H7 (cell line): ENCODE results near the gene PRDM5. TPM values are rescaled to one million over a fixed set of nuclear protein-coding genes. Genes with fewer than 3 reads are reported as not detected.
A peak's percentile ranks its signal among the peaks of the same experiment; 100 is the strongest.

Source experiments
- DNase-seq: peaks from one replicate; pipeline ENCODE4 v3.0.0; 2012
- H3K27me3 ChIP-seq: 2 replicates; pipeline ENCODE4 v1.6.0; 2011; ENCODE audit warnings: mild to moderate bottlenecking, low read length; ENCODE audit not compliant: control insufficient read depth, insufficient read depth
- H3K36me3 ChIP-seq: replicated peaks from 2 replicates; pipeline ENCODE4 v1.5.1; 2011; ENCODE audit warnings: low read length; ENCODE audit not compliant: control insufficient read depth, insufficient read depth
- H3K4me3 ChIP-seq: 2 replicates; pipeline ENCODE4 v1.5.1; 2011; ENCODE audit warnings: low read depth, mild to moderate bottlenecking, control low read depth, low read length, moderate library complexity; ENCODE audit not compliant: insufficient read depth
- total RNA-seq: library from RNA; depleted of rRNA; stranded (reverse); fragments of >200 nt; shearing (Covaris generic); gene quantifications from 2 replicates; pipeline ENCODE4 v1.2.3, GENCODE V29; 2014

PRDM5 gene
- total RNA-seq, 1 experiment from 2014 or later: 17.3 TPM

DNA sequence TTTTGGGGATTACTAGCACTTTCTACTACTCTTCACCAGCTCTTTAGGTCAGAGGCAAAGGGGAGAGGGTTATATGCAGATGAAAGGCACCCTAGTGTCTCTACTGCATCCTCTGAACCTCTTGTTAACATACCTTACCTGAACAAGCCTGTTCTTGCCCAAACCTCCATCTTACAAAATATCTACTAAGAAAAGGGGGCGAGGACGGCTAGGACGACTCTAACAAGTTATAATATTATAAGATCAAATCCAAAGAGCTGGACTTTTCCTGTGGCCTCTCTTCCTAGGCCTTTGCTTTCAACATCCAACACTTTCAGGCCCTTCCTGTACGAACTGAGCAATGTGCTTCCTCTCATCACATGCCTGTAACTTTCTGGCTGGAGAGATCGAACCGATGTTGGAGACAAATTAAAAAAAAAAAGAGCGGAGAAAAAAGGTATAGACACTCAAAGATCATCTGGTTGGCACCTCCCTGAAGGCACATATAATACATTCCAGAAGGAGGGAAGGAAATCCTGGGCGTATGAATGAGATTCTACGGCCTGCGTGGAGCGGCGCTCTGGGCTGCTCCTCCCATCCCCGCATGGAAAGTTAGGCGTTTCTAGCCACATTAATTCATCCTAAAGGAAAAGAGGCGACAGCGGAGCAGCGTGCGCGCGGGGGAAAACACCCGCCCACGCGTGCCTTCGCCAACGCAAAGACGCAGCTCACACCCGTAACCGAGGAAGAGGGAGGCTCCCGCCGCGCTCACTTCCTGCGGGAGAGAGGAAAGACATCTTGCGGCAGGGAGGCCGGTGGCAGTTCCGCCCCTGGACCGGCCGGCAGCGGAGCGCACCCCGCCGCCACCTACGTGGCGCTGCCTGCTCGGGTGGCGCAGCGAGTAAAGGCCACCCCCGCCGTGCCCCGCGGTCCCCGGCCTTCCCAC is 808 bp downstream of the PRDM5 start:
- H3K4me3 ChIP-seq: peak overlapping the region; percentile 76
- no peaks in the 10 kb centered on the region for H3K27me3 ChIP-seq
- no peaks in the 10 kb centered on the region for H3K36me3 ChIP-seq
- peak; percentile 69 for DNase-seq

GRCh38 chr4:120920666-120921065 is 1.9 kb downstream of the PRDM5 start:
- no peaks in the 10 kb centered on the region for H3K27me3 ChIP-seq
- no peak for DNase-seq
- H3K36me3 ChIP-seq: no peaks in the 10 kb centered on the region
- H3K4me3 ChIP-seq: no peak overlapping the region

DNA sequence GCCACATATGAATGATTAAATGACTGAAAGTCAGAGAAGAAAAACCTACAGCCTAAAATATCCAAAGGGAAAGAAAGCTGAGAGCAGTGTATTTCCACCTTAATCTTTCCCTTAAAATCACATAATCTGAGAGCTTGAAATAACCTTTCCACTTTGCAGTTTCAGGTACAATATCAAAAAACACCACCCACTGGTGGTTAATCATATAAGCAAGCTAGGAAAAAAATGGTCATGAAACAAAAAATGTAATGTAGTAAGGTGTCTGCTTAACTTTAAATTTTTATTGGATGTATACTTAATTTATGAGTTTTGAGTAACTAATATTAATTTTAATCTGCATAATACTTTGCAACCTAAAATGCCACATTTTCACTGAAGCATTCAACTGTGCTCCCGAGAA is 3.2 kb downstream of the PRDM5 start:
- Histone ChIP-seq H3K27me3 (no peaks in the 10 kb centered on the region), H3K36me3 (no peaks in the 10 kb centered on the region), H3K4me3 (no peak overlapping the region)
- DNase-seq: no peak

- H3K4me3 ChIP-seq: no peak overlapping the region
- H3K27me3 ChIP-seq: no peaks in the 10 kb centered on the region
- no peak for DNase-seq
- no peaks in the 10 kb centered on the region for H3K36me3 ChIP-seq
Observed at GRCh38 chr4:120918788-120919187, 3.7 kb downstream of the PRDM5 start.

DNA sequence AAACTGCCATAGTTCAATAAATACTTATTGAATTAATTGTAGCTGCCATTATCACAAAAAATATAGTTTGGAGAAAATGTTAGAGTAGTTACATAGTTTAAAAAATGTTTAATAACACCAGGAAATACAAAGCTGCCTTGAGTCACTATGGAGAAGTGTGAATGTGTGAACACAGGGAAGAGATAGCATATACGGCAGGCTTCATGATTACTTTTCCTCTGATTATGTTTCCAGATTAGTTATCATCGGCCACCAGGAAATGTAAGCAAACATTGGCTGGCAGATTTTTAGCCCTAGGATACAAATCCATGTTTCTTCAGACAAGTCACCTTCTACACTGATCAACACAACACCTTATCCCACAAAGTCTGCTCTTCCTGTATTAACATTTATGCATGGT is 4.4 kb downstream of the PRDM5 start:
- Histone ChIP-seq H3K27me3 (no peaks in the 10 kb centered on the region), H3K36me3 (no peaks in the 10 kb centered on the region; the same call in 1 of the 2 replicates), H3K4me3 (no peak overlapping the region)
- DNase-seq: no peak

GRCh38 chr4:120916937-120917336 is 5.6 kb downstream of the PRDM5 start:
- no peak for DNase-seq
- H3K4me3 ChIP-seq: no peak overlapping the region
- no peaks in the 10 kb centered on the region; the same call in 1 of the 2 replicates for H3K36me3 ChIP-seq
- H3K27me3 ChIP-seq: no peaks in the 10 kb centered on the region

GRCh38 chr4:120915336-120915735 is 7.2 kb downstream of the PRDM5 start:
- no peak for DNase-seq
- Histone ChIP-seq H3K4me3 (no peak overlapping the region), H3K27me3 (no peaks in the 10 kb centered on the region), H3K36me3 (no peaks in the 10 kb centered on the region; the same call in 1 of the 2 replicates)

DNA sequence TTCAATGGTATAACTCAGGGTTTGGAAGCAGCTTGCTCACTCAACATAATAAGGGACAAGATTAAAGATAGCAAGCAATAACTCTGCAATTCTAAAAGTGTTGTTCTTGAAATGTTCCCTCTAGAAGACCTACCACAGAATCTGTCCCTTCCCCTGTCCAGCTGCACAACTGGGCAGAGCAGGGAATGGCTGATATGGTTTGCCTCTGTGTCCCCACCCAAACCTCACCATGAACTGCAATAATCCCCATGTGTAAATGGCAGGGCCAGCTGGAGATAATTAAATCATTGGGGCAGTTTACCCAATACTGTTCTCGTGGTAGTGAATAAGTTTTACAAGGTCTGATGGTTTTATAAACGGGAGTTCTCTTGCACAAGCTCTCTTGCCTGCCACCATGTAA is 19.1 kb downstream of the PRDM5 start:
- no peak for DNase-seq
- Histone ChIP-seq H3K36me3 (peaks cover 1% of the 10 kb centered on the region), H3K4me3 (no peak overlapping the region), H3K27me3 (no peaks in the 10 kb centered on the region)

DNA sequence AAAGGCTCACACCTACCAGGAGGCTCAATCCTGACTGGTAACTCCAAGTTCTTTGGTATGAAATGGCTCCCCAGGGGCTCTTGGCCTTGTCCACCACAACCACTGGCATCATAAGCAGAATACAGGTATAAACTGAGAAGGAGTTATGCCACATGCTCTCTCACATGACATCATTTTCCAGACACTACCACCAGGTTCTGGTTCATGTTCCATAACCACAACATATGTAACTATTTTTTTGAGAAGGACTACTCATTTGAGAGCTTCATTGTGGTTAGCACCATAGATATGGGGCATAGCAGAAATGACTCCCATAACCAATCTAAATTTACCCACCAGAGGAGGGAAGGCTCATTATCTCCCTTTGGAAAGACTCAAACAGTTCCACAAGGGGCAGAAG is 19.6 kb downstream of the PRDM5 start:
- no peak for DNase-seq

GRCh38 chr4:120901731-120902130 is 20.8 kb downstream of the PRDM5 start:
- H3K36me3 ChIP-seq: peaks cover 1% of the 10 kb centered on the region
- DNase-seq: no peak
- H3K27me3 ChIP-seq: no peaks in the 10 kb centered on the region
- H3K4me3 ChIP-seq: no peak overlapping the region

More for the DNA sequence above, 19.6 kb downstream of the PRDM5 start:
- no peak overlapping the region for H3K4me3 ChIP-seq
- H3K27me3 ChIP-seq: no peaks in the 10 kb centered on the region
- H3K36me3 ChIP-seq: peaks cover 1% of the 10 kb centered on the region

DNA sequence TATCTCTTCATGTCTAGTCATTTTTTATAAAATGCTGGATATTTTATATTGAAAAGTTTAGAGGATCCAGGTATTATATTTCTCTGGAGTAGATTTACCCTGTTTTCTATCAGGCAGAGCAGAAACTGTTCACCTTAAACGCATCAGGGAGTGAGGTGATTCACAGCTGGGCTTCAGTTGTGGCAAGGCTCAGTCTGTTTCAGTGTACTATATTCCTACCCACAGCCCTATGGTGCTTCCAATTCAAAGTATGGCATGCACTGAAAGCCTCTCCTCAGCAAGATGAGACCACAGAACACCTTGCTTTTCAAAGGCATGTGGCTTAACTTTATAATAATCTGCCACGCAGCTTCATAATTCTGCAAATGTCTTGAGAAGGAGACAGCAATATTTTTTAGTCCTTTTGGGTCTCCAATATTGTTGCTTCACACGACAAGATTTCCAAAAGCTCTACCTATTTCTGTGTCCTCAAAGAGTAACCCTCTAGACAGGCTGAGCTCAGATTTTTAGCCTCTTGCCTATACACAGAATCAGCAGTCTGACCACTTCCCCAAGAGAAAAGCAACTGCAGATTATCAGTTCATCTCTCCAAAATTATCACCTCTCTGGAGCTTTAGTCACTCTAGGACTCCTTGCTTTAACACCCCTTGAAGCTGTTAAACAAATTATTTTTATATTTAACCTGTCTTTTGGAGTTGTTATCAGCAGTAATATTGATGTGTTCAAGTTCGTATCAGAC is 24.4 kb downstream of the PRDM5 start:
- H3K4me3 ChIP-seq: no peak overlapping the region
- H3K36me3 ChIP-seq: peaks cover 1% of the 10 kb centered on the region
- no peak for DNase-seq
- H3K27me3 ChIP-seq: no peaks in the 10 kb centered on the region

DNA sequence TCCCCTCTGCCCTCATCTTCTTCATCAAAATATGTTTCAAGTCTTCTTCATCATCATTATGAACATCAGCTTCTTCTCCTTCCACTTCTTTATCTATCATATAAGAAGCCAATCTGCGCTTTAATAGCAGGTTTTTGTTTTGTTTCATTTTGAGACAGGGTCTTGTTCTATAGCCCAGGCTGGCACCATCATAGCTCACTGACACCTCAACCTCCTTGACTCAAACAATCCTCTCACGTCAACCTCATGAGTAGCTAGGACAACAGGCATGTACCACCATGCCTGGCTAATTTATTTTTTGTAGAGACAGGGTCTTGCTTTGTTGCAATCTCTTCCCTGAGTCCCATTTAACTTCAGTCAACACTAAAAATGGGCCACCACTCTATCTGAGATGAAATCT is 27.0 kb downstream of the PRDM5 start:
- Histone ChIP-seq H3K4me3 (no peak overlapping the region), H3K27me3 (no peaks in the 10 kb centered on the region), H3K36me3 (no peaks in the 10 kb centered on the region; the same call in 1 of the 2 replicates)
- DNase-seq: no peak

DNA sequence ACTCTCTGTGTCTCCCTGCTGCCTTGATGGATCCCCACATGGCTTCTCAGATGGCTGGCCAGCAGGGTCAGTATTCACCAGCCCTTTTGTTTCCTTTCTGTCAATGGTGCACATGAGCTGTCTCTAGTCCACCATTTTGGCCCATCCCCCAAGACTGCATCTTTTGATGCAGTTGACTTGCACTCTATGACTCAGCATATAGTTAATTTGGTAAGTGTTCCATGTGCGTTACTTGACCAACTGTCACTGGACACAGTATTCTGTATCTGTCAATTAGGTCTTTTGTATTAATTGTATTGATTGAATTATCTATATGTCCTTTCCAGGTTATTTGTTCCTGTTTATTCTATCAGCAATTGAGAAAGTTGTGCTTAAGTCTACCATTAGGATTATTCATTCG is 29.2 kb downstream of the PRDM5 start:
- Histone ChIP-seq H3K36me3 (no peaks in the 10 kb centered on the region; the same call in 1 of the 2 replicates), H3K4me3 (no peak overlapping the region), H3K27me3 (no peaks in the 10 kb centered on the region)
- DNase-seq: no peak

DNA sequence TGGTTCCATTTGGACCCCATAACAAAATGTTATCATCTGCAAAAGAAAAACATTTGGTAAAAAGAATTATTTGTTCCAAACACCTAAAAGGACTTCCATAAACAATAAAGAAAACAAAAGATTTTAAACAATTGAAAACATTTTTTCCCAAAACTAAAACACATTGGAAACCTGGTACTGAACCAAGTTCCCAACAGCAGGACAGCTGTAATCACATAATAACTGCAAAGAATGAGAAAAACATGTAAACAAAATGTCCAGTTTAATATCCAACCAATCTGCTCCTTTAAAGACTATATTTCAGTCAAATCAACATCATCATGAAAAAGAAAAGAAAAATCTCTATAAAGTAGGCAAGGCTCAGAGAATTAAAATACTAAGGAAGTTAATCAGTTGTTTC is 36.3 kb downstream of the PRDM5 start:
- Histone ChIP-seq H3K27me3 (no peaks in the 10 kb centered on the region), H3K4me3 (no peak overlapping the region), H3K36me3 (no peaks in the 10 kb centered on the region)
- no peak for DNase-seq

- no peak for DNase-seq
Observed at GRCh38 chr4:120881846-120882245, 40.7 kb downstream of the PRDM5 start.

More at GRCh38 chr4:120881846-120882245, 40.7 kb downstream of the PRDM5 start:
- H3K27me3 ChIP-seq: no peaks in the 10 kb centered on the region
- no peak overlapping the region for H3K4me3 ChIP-seq
- H3K36me3 ChIP-seq: no peaks in the 10 kb centered on the region
